ENCODE results near the gene BCO2. TPM values are rescaled to one million over a fixed set of nuclear protein-coding genes. Genes with fewer than 3 reads are reported as not detected.
"Not testable (repeated sequence)": the region's sequence is repeated elsewhere in the genome, so short reads cannot be mapped to it uniquely, and the experiment has no call there.

BCO2 gene
- total RNA-seq, 1 experiment from 2014 or later, result 0.50 TPM

GRCh38 chr11:112166562-112166961 lies 8.8 kb upstream of the BCO2 start:
- peak; percentile 26 for DNase-seq (ENCODE audit: extremely low read depth, low read depth)

GRCh38 chr11:112167145-112167544 lies 8.2 kb upstream of the BCO2 start, which contains the start of gene TEX12:
TSS of gene TEX12 (plus strand) at chr11:112167372. CDS start at chr11:112169269, 1,897 bp downstream.
- no peak for DNase-seq (ENCODE audit: extremely low read depth, low read depth)

- no peak for DNase-seq (ENCODE audit: extremely low read depth, low read depth)
Measured at GRCh38 chr11:112172362-112172994, 2.8 kb upstream of the BCO2 start.

- peak; percentile 12 for DNase-seq (ENCODE audit: extremely low read depth, low read depth)
Measured at GRCh38 chr11:112173152-112173551, 2.2 kb upstream of the BCO2 start.

- no peak for DNase-seq (ENCODE audit: extremely low read depth, low read depth)
Measured at GRCh38 chr11:112175599-112175952, 264 bp downstream of the BCO2 start.

GRCh38 chr11:112176077-112176476 lies 765 bp downstream of the BCO2 start:
- no peak for DNase-seq (ENCODE audit: extremely low read depth, low read depth)

GRCh38 chr11:112177589-112177988 lies 2.3 kb downstream of the BCO2 start:
- DNase-seq (ENCODE audit: extremely low read depth, low read depth), result no peak

- no peak for DNase-seq (ENCODE audit: extremely low read depth, low read depth)
Measured at GRCh38 chr11:112178428-112178827, 3.1 kb downstream of the BCO2 start.

GRCh38 chr11:112178936-112179335 lies 3.6 kb downstream of the BCO2 start:
- DNase-seq (ENCODE audit: extremely low read depth, low read depth), result no peak

- no peak for DNase-seq (ENCODE audit: extremely low read depth, low read depth)
Measured at GRCh38 chr11:112179601-112180000, 4.3 kb downstream of the BCO2 start.

GRCh38 chr11:112182867-112183266 lies 7.6 kb downstream of the BCO2 start:
- DNase-seq (ENCODE audit: extremely low read depth, low read depth), result no peak

GRCh38 chr11:112185883-112186282 lies 10.6 kb downstream of the BCO2 start:
- DNase-seq (ENCODE audit: extremely low read depth, low read depth), result no peak

GRCh38 chr11:112186304-112186703 lies 11.0 kb downstream of the BCO2 start:
- no peak for DNase-seq (ENCODE audit: extremely low read depth, low read depth)

- not testable (repeated sequence) for DNase-seq (ENCODE audit: extremely low read depth, low read depth)
Measured at GRCh38 chr11:112195113-112195512, 19.8 kb downstream of the BCO2 start.

- DNase-seq (ENCODE audit: extremely low read depth, low read depth), result no peak
Measured at GRCh38 chr11:112195951-112196351, 20.6 kb downstream of the BCO2 start.

- DNase-seq (ENCODE audit: extremely low read depth, low read depth), result no peak
Measured at GRCh38 chr11:112196519-112197087, 21.3 kb downstream of the BCO2 start.

GRCh38 chr11:112199101-112199500 lies 23.8 kb downstream of the BCO2 start:
- not testable (repeated sequence) for DNase-seq (ENCODE audit: extremely low read depth, low read depth)

GRCh38 chr11:112200252-112200651 lies 24.9 kb downstream of the BCO2 start:
- DNase-seq (ENCODE audit: extremely low read depth, low read depth), result no peak

- DNase-seq (ENCODE audit: extremely low read depth, low read depth), result no peak
Measured at GRCh38 chr11:112206071-112206470, 30.8 kb downstream of the BCO2 start.

- no peak for DNase-seq (ENCODE audit: extremely low read depth, low read depth)
Measured at GRCh38 chr11:112210890-112211289, 35.6 kb downstream of the BCO2 start.

GRCh38 chr11:112211536-112211935 lies 36.2 kb downstream of the BCO2 start:
- DNase-seq (ENCODE audit: extremely low read depth, low read depth), result no peak

- DNase-seq (ENCODE audit: extremely low read depth, low read depth), result no peak
Measured at GRCh38 chr11:112212290-112212689, 37.0 kb downstream of the BCO2 start.

- no peak for DNase-seq (ENCODE audit: extremely low read depth, low read depth)
Measured at GRCh38 chr11:112212710-112213109, 37.4 kb downstream of the BCO2 start.

All from NCI-H460 (cell line).